GM21576 (cell line): ENCODE results near the gene ZDHHC16.
"Not testable (repeated sequence)": the region's sequence is repeated elsewhere in the genome, so short reads cannot be mapped to it uniquely, and the experiment has no call there.

Experiments used
- ATAC-seq: cut with Tn5 transposase; IDR thresholded peaks from one replicate; pipeline ENCODE4 v1.9.1; 2021; ENCODE audit warnings: mild to moderate bottlenecking, moderate library complexity; ENCODE audit not compliant: unreplicated experiment

ZDHHC16 gene

DNA sequence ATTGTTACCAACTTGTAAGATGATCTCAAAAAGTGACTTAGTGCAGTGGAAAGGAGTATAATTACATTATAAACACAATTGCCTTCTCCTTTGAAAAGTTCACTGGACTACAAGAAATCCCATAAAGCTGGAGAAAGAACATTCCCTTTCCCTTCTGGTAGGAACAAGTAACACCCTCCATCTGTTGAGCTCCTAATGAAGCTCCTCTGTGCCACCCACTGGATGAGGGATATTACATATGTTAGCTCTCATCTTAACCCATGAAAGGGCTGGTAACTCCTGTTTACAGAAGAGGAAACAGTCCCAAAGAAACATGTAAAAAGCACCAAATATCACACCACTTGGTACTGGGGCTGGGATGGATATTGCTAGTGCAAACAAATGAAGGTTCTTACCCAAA lies 11.9 kb upstream of the ZDHHC16 start:
- ATAC-seq, result no peak

DNA sequence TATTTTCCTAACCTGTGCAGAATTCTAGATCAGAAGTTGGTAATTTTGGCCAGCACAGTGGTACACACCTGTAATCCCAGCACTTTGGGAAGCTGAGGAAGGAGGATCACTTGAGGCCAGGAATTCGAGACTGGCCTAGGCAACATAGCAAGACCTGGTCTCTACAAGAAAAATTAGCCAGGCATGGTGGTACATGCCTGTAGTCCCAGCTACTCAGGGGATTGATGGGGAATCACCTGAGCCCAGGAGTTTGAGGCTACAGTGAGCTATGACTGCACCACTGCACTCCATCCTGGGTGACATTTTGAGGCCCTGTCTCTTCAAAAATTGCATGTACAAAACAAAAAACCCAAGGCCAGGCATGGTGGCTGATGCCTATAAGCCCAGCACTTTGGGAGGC lies 11.4 kb upstream of the ZDHHC16 start:
- ATAC-seq, result no peak

DNA sequence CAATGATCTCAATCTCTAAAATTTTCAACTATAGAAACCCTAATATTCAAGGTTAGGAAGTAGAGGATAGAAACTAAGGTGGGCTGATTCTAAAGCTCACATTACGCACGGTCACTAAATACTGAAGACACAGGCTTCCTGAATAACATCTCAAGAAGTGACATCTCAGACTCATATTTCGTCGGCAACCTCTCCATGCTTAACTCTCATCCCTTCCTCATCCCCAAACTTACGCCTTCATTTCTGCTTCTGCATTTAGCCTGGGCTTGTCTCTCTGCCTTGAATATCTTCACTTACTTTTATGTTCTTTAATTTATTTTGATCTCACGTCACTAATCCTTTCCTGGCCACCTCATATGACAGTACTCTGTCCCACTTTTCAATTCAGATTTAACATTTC lies 10.8 kb upstream of the ZDHHC16 start:
- no peak for ATAC-seq

DNA sequence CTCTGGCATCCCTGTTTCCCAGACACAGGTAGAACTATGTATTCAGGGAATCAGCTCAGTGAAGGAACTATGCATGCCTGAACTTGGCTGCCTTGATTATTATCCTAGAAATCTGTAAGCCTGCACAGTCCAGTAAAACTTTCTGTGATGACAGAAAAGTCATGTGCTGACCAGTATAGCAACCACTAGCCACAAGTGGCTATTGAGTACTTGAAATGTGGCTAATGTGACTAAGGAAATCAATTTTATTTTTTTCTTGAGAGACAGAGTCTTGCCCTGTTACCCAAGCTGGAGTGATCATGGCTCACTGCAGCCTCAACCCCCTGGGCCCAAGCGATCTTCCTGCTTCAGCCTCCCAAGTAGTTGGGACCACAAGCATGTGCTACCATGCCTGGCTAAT lies 3.7 kb upstream of the ZDHHC16 start:
- no peak for ATAC-seq

DNA sequence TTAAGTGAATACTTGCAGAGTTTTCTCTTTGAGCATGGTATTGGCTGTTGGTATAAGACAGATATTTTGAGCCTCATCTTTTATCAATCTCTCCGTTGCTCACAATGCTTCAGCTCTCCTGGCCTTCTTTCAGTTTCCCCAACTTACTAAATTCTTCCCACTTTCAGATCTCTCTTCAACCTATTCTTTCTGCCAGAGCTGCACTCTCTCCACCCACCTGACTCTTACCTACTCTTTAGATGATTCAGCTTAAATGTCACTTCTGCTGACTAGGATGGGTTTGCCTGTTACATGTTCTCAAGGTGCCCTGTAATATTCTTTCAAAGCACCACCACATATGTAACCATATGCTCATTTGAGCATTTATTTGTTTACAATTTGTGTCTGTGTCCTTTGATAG lies 1.8 kb upstream of the ZDHHC16 start:
- no peak for ATAC-seq

DNA sequence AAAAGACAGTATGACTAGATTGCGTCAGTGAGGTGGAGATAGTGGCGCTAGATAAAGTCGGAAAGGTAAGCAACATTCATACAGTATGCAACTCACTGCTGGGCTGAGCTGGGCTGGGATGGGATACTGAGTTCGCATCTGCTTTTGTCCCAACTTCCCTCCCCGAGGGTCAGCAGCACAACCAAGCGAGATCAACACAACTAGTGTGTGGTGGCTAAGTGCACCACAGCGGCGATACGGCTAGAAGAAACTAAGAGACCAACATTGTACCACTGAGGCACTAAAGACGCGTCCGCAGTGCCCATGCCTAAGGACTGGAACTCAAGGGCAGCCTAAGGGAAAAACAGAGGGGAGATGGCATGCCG lies 636 bp upstream of the ZDHHC16 start:
- no peak for ATAC-seq

GRCh38 chr10:97450828-97451227 lies 4.9 kb downstream of the ZDHHC16 start:
- ATAC-seq, result no peak

DNA sequence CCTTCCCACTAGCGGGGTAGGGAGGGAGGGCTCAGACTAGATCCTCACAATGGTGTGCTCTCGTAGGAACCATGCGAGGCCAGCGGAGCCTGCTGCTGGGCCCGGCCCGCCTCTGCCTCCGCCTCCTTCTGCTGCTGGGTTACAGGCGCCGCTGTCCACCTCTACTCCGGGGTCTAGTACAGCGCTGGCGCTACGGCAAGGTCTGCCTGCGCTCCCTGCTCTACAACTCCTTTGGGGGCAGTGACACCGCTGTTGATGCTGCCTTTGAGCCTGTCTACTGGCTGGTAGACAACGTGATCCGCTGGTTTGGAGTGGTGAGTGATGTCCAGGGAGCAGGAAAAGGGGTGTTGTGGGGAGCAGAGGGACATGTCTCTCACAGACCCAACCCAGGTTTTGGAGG lies 5.6 kb downstream of the ZDHHC16 start:
- no peak for ATAC-seq

- ATAC-seq, result no peak
Observed at GRCh38 chr10:97452352-97452751, 6.4 kb downstream of the ZDHHC16 start.

DNA sequence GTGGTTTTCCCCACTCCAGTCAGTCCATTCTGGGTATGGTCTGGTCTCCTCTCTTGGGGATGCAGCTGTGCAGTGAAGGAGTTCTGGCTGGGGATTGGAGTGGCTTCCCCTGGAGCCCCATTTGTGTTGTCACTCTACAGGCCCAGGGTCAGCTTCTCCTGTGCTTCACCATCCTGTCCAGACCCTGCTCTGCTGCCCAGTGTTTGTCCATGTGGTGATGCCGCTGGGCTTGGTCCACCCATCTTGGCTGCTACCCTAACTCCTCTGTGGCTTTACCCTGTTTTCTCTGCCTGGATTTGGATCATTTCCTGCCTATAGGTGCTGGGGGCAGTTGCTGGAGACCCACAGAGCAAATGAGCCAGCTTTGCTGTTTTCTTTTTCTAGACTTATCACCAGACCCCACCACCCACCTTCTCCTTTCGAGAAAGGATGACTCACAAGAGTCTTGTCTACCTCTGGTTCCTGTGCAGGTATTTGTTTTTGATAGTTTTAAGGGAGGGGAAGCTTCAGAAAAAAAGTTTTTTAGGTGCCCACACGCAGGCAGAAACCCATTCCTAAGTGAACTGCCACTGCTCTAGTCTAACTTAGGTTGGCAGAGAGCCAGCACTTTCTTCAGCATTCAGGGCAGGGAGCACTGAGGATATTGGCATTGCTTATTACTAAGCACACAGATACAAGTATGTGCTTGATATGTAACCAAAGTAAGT lies 8.5 kb downstream of the ZDHHC16 start:
- no peak for ATAC-seq

- no peak for ATAC-seq
Observed at GRCh38 chr10:97456034-97456685, 10.2 kb downstream of the ZDHHC16 start.

DNA sequence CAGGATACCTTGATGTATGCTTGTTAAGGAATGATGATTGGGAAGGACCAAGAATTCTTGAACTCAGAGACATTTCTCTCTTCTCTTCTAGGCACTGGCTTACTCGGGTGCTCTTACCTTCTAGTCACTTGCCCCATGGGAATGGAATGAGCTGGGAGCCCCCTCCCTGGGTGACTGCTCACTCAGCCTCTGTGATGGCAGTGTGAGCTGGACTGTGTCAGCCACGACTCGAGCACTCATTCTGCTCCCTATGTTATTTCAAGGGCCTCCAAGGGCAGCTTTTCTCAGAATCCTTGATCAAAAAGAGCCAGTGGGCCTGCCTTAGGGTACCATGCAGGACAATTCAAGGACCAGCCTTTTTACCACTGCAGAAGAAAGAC lies 10.7 kb downstream of the ZDHHC16 start:
- ATAC-seq, result no peak

- ATAC-seq, result no peak
Observed at GRCh38 chr10:97459111-97459510, 13.1 kb downstream of the ZDHHC16 start.

DNA sequence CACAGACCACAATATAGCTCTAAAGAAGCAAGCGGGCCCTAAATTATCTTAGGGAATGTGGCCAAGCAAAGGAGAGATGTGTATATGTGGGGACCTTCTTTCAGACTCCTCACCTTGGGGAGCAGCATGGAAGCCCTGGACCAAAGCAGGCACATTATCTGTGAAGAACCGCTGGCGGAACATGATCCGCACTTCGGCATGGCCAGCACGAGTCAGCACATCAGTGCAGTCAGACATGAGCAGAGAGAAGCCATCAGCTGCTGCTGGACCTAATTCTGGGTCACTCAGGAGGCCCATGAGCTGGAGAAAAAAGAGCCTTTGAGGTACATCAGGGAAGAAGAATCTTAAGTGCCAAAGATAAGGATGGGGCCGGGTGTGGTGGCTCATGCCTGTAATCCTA lies 14.0 kb downstream of the ZDHHC16 start:
- no peak for ATAC-seq

- no peak for ATAC-seq
Observed at GRCh38 chr10:97462309-97462708, 16.3 kb downstream of the ZDHHC16 start.

DNA sequence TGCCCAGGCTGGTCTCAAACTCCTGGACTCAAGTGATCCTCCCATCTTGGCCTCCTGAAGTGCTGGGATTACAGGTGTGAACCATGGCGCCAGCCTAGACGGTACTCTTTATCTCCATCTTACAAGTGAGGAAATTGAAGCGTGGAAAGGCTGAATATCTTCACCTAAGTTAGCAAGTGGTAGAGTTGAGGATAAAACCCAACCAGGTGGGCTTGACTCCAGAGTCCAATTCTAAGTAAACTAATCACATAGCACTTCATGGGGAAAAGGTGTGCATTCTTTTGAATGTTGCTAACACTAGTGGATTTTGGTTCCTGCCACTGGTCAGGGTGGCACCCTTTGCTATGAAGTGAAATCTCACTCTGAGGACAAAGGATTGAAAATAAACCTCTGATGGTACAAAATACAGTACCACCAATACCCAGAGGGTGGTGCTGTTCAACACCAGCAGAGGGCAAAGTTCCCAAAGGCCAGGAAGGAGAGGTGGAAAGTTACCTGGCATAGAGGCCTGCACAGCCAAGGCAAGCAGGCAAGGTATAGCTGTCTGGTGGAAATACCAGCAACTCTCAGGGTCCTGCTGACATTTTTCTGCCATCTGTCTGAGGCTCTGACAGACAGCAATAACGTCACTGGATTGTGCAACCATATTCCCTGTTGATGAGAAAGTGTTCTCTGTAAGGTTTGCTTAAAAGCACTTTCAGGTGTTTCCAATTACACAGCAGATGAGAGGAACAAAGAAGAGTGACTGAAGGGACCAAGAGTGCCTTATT lies 17.6 kb downstream of the ZDHHC16 start:
- ATAC-seq, result no peak

GRCh38 chr10:97464226-97464625 lies 18.3 kb downstream of the ZDHHC16 start:
- ATAC-seq, result no peak

DNA sequence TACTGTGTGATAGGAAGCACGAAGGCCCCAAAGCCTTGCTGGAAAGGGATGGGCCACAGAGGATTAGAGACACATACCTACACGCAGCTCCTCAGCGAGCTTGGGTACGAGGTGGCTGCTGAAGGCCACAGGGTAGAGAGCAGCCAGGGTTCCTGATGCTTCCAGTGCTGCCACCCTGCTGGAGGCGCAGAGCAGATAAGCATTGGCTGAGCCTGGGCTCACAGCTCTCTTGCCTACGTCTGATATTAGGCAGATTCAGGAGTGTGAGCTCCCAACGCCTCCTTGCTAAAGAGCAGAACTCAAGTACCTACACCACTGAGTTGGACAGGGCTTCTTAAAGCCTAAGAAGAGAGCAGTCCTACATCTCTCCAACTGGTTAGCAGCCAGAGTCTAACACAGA lies 20.0 kb downstream of the ZDHHC16 start:
- ATAC-seq, result no peak

GRCh38 chr10:97466755-97467154 lies 20.8 kb downstream of the ZDHHC16 start:
- ATAC-seq, result no peak

- no peak for ATAC-seq
Observed at GRCh38 chr10:97468162-97468561, 22.2 kb downstream of the ZDHHC16 start.

DNA sequence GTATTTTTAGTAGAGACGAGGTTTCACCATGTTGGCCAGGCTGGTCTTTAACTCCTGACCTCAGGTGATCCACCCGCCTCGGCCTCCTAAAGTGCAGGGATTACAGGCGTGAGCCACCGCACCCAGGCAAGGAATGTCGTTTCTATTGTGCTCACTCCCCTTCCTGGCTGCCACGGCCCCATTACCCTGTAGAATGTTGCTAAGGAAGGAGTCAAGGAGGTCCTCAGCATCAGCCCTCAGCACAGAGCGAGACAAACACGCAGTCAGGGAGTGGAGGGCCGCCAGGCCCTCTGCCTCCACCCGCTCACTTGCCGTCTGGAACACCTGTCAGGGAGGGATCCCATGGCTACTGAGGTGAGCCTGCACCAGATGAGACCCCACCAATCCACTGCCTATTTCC lies 22.8 kb downstream of the ZDHHC16 start:
- not testable (repeated sequence) for ATAC-seq

- ATAC-seq, result no peak
Observed at GRCh38 chr10:97474918-97475317, 28.9 kb downstream of the ZDHHC16 start.
